HCT116 (cell line): ENCODE data around the gene PDE8A. TPM values are rescaled to one million over a fixed set of nuclear protein-coding genes. Genes with fewer than 3 reads are reported as not detected.

Experiments
- ATAC-seq: fragments of 200-7000 bp; cut with Tn5 transposase; 2 replicates; pipeline ENCODE4 v1.9.1; 2020; ENCODE audit warnings: mild to moderate bottlenecking, moderate library complexity
- BruUV-seq: library from RNA; stranded (reverse); fragments of 400-500 nt; replicated peaks from 2 replicates; lab custom pipeline; 2021; lab: Mats Ljungman, UMichigan
- CTCF ChIA-PET: fragments of 300-600 bp; sonication (Branson Sonifier 250); formaldehyde crosslinking; loops from one replicate; lab custom pipeline; 2021; ENCODE audit warnings: antibody characterized with exemption; lab: Charles Lee
- POLR2A ChIA-PET: fragments of 300-600, 350-600 bp; sonication (Branson Sonifier 250); formaldehyde crosslinking; loops from one replicate; lab custom pipeline; 2021; ENCODE audit warnings: antibody characterized with exemption; lab: Charles Lee
- RAD21 ChIA-PET, 2 experiments: fragments of 300-600 bp; sonication (Branson Sonifier 250); formaldehyde crosslinking; loops; one replicate each; lab custom pipeline; 2023; ENCODE audit warnings: low total read pairs in 2 of 2; ENCODE audit not compliant: uncharacterized antibody in 2 of 2, unreplicated experiment in 2 of 2, low non-redundant PET in 1 of 2; lab: Charles Lee
- DNase-seq: peaks from one replicate; pipeline ENCODE4 v3.0.0-alpha.2; 2010; ENCODE audit warnings: low read depth, low spot score
- H2AFZ ChIP-seq: fragments of 200-600 bp; shearing (Covaris generic), sonication (generic); 2 replicates; pipeline ENCODE4 v1.6.1; 2017; ENCODE audit warnings: low read depth, mixed run types, mixed read lengths, antibody characterized with exemption, low read length; ENCODE audit not compliant: poor library complexity, severe bottlenecking
- H3K27ac ChIP-seq: 2 replicates; pipeline ENCODE4 v1.5.1; 2012; ENCODE audit warnings: low read depth, low read length
- H3K27me3 ChIP-seq: fragments of 200-600 bp; sonication (generic); 2 replicates; pipeline ENCODE4 v1.6.1; 2016; ENCODE audit warnings: mixed run types, low read length, mixed read lengths; ENCODE audit not compliant: insufficient read depth
- H3K36me3 ChIP-seq, 2 experiments: fragments of 200-500 bp in 1 of 2; fragments of 200-600 bp in 1 of 2; sonication (Bioruptor generic) in 1 of 2; sonication (generic) in 1 of 2; 2 replicates each; pipeline versions ENCODE4 v1.5.1 to v1.6.1; 2014 to 2016; ENCODE audit warnings: low read length in 2 of 2, inconsistent platforms in 1 of 2, mixed read lengths in 1 of 2, mixed run types in 1 of 2; ENCODE audit not compliant: insufficient read depth in 2 of 2, control insufficient read depth in 1 of 2
- H3K4me1 ChIP-seq, 2 experiments: fragments of 200-600 bp in 1 of 2; sonication (generic) in 1 of 2; 2 replicates each; pipeline versions ENCODE4 v1.5.1 to v1.6.1; 2012 to 2017; ENCODE audit warnings: low read length in 2 of 2, inconsistent platforms in 1 of 2, mild to moderate bottlenecking in 1 of 2, mixed read lengths in 1 of 2, mixed run types in 1 of 2, moderate library complexity in 1 of 2; ENCODE audit not compliant: insufficient read depth in 2 of 2, control insufficient read depth in 1 of 2
- H3K4me2 ChIP-seq: fragments of 200-600 bp; sonication (generic); 2 replicates; pipeline ENCODE4 v1.6.1; 2017; ENCODE audit warnings: mixed run types, low read length, mixed read lengths
- H3K4me3 ChIP-seq, 2 experiments: fragments of 200-600 bp in 1 of 2; sonication (generic) in 1 of 2; replicated peaks in 1 of 2; 2 replicates each; pipeline ENCODE4 v1.5.1; 2011 to 2016; ENCODE audit warnings: low read length in 2 of 2, control low read depth in 1 of 2, low read depth in 1 of 2, mild to moderate bottlenecking in 1 of 2, mixed read lengths in 1 of 2, mixed run types in 1 of 2
- H3K79me2 ChIP-seq: fragments of 200-600 bp; sonication (generic); 2 replicates; pipeline ENCODE4 v1.6.1; 2017; ENCODE audit warnings: mild to moderate bottlenecking, mixed run types, low read length, moderate library complexity, mixed read lengths; ENCODE audit not compliant: insufficient read depth
- H3K9ac ChIP-seq: fragments of 200-600 bp; sonication (generic); 2 replicates; pipeline ENCODE4 v1.6.1; 2016; ENCODE audit warnings: low read length, mixed read lengths
- H3K9me2 ChIP-seq: fragments of 200-600 bp; sonication (generic), shearing (Covaris generic); 2 replicates; pipeline ENCODE4 v1.6.1; 2017; ENCODE audit warnings: mixed run types, mild to moderate bottlenecking, moderate library complexity; ENCODE audit not compliant: insufficient read depth
- H3K9me3 ChIP-seq, 2 experiments: fragments of 200-500 bp in 1 of 2; fragments of 200-600 bp in 1 of 2; sonication (Bioruptor generic) in 1 of 2; sonication (generic) in 1 of 2; 2 replicates each; pipeline ENCODE4 v1.6.1; 2014 to 2017; ENCODE audit warnings: low read length in 2 of 2, mixed read lengths in 2 of 2, inconsistent platforms in 1 of 2, low read depth in 1 of 2, mild to moderate bottlenecking in 1 of 2, mixed run types in 1 of 2, moderate library complexity in 1 of 2; ENCODE audit not compliant: control insufficient read depth in 1 of 2, insufficient read depth in 1 of 2
- H4K20me1 ChIP-seq: fragments of 200-600 bp; sonication (generic), shearing (Covaris generic); 2 replicates; pipeline ENCODE4 v1.6.1; 2017; ENCODE audit warnings: mixed run types, mild to moderate bottlenecking, moderate library complexity; ENCODE audit not compliant: insufficient read depth
- ATF3 ChIP-seq: IDR thresholded peaks from 2 replicates; pipeline ENCODE4 v1.6.1; 2012
- CEBPB ChIP-seq: IDR thresholded peaks from 2 replicates; pipeline ENCODE4 v1.6.1; 2012; ENCODE audit warnings: low read depth
- CTCF ChIP-seq, 3 experiments: fragments of 200-600 bp in 1 of 3; sonication (generic) in 1 of 3; IDR thresholded peaks in 2 of 3; conservative IDR thresholded peaks in 1 of 3; 2 replicates each; pipeline ENCODE4 v1.5.1; 2012 to 2017; ENCODE audit warnings: low read depth in 2 of 3, low read length in 2 of 3, antibody characterized with exemption in 1 of 3, borderline replicate concordance in 1 of 3, control low read depth in 1 of 3, mild to moderate bottlenecking in 1 of 3, mixed read lengths in 1 of 3, mixed run types in 1 of 3, moderate library complexity in 1 of 3; ENCODE audit not compliant: insufficient read depth in 1 of 3
- ELF1 ChIP-seq: IDR thresholded peaks from 2 replicates; pipeline ENCODE4 v1.6.1; 2012; ENCODE audit warnings: low read depth, borderline replicate concordance
- EZH2phosphoT487 ChIP-seq: fragments of 200-600 bp; IDR thresholded peaks from 2 replicates; pipeline ENCODE4 v1.6.1; 2018; ENCODE audit warnings: antibody characterized with exemption, borderline replicate concordance
- FOSL1 ChIP-seq: IDR thresholded peaks from 2 replicates; pipeline ENCODE4 v1.6.1; 2012; ENCODE audit warnings: low read depth
- JUND ChIP-seq: IDR thresholded peaks from 2 replicates; pipeline ENCODE4 v1.6.1; 2012
- MAX ChIP-seq: IDR thresholded peaks from 2 replicates; pipeline ENCODE4 v1.6.1; 2012
- POLR2A ChIP-seq: IDR thresholded peaks from 2 replicates; pipeline ENCODE4 v1.7.0; 2011; ENCODE audit warnings: borderline replicate concordance; ENCODE audit not compliant: insufficient read depth, insufficient read length; ENCODE audit errors: extremely low read depth
- POLR2AphosphoS5 ChIP-seq: IDR thresholded peaks from 2 replicates; pipeline ENCODE4 v1.6.1; 2011; ENCODE audit warnings: mild to moderate bottlenecking, low read depth, low read length, moderate library complexity
- RAD21 ChIP-seq: IDR thresholded peaks from 2 replicates; pipeline ENCODE4 v1.6.1; 2012; ENCODE audit warnings: low read depth, mild to moderate bottlenecking
- SIN3A ChIP-seq: IDR thresholded peaks from 2 replicates; pipeline ENCODE4 v1.6.1; 2012; ENCODE audit warnings: low read depth
- SP1 ChIP-seq: IDR thresholded peaks from 2 replicates; pipeline ENCODE4 v1.6.1; 2012; ENCODE audit warnings: low read depth
- SRF ChIP-seq: IDR thresholded peaks from 2 replicates; pipeline ENCODE4 v1.6.1; 2012; ENCODE audit warnings: low read depth
- TCF7L2 ChIP-seq: IDR thresholded peaks from 2 replicates; pipeline ENCODE4 v1.7.0; 2011; ENCODE audit warnings: borderline replicate concordance, inconsistent platforms; ENCODE audit not compliant: insufficient read depth, insufficient read length; ENCODE audit errors: extremely low read depth
- YY1 ChIP-seq: IDR thresholded peaks from 2 replicates; pipeline ENCODE4 v1.6.1; 2011; ENCODE audit warnings: low read length, low read depth, moderate library complexity, mild to moderate bottlenecking; ENCODE audit not compliant: insufficient replicate concordance; ENCODE audit errors: extremely low read depth
- ZFX ChIP-seq: fragments of 450-650 bp; IDR thresholded peaks from 2 replicates; pipeline ENCODE4 v1.6.1; 2017
- ZNF274 ChIP-seq: fragments of 200-500 bp; sonication (Bioruptor generic); IDR thresholded peaks from 2 replicates; pipeline ENCODE4 v1.6.1; 2014; ENCODE audit warnings: mild to moderate bottlenecking, low read depth, low read length, inconsistent platforms
- intact Hi-C: fragments of 100-400 bp; cut with micrococcal nuclease; formaldehyde crosslinking; loops from 2 replicates; pipeline ENCODE4 v1.10.0; 2022
- total RNA-seq: library from RNA; stranded (reverse); gene quantifications from one replicate; pipeline ENCODE4 v1.2.1, GENCODE V29; 2021; ENCODE audit not compliant: unreplicated experiment
- TF ChIP-seq, protein P1 (sequence below): IDR thresholded peaks from 2 replicates; pipeline ENCODE4 v1.6.1; 2011; ENCODE audit warnings: mild to moderate bottlenecking, low read length, moderate library complexity; ENCODE audit not compliant: insufficient replicate concordance; ENCODE audit errors: extremely low read depth

PDE8A gene
- total RNA-seq, 1 experiment from 2014 or later = 37.8 TPM

DNA sequence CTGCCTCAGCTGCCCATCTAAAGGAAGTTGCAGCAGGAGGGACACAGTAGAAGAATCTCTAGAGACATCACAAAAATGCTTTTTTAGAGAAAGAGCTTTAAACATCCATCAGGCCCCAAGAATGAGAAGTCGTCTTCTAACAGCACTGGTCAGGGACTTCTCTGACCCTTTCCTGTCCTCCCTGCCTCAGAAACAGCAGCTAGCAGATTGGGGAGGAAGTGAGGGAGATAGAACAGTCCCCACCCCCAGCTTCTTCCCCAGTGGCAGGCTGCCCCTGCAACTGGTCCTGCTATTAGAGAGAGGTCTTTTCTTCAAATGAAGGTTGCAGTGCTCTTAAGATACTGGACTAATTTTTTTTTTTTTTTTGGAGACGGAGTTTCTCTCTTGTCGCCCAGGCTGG lies 55.1 kb downstream of the PDE8A start (continued):
- TF ChIP-seq, protein P1, sequence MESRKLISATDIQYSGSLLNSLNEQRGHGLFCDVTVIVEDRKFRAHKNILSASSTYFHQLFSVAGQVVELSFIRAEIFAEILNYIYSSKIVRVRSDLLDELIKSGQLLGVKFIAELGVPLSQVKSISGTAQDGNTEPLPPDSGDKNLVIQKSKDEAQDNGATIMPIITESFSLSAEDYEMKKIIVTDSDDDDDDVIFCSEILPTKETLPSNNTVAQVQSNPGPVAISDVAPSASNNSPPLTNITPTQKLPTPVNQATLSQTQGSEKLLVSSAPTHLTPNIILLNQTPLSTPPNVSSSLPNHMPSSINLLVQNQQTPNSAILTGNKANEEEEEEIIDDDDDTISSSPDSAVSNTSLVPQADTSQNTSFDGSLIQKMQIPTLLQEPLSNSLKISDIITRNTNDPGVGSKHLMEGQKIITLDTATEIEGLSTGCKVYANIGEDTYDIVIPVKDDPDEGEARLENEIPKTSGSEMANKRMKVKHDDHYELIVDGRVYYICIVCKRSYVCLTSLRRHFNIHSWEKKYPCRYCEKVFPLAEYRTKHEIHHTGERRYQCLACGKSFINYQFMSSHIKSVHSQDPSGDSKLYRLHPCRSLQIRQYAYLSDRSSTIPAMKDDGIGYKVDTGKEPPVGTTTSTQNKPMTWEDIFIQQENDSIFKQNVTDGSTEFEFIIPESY = no peak
- TF ChIP-seq SIN3A = no peak
- TF ChIP-seq POLR2A = no peak
- TF ChIP-seq MAX = no peak
- TF ChIP-seq, all 23 proteins: peak for 0

GRCh38 chr15:85037641-85038040 lies 56.0 kb downstream of the PDE8A start:
- no peak overlapping the region for H3K27ac ChIP-seq
- no peaks in the 10 kb centered on the region for H3K9me2 ChIP-seq
- H3K4me1 ChIP-seq = no peaks in the 10 kb centered on the region
- no peaks in the 10 kb centered on the region for H3K27me3 ChIP-seq
- peaks cover 63% of the 10 kb centered on the region for H3K79me2 ChIP-seq
- no peaks in the 10 kb centered on the region for H3K36me3 ChIP-seq
- no peak for TF ChIP-seq SRF
- TF ChIP-seq RAD21 = no peak
- no peak for TF ChIP-seq CEBPB
- TF ChIP-seq POLR2A = no peak
- no peak for TF ChIP-seq CTCF (IDR thresholded peaks at IDR 0.05 in 2 of 3, conservative IDR thresholded peaks at IDR 0.05 in 1 of 3; ENCODE audit: borderline replicate concordance in 1 of 3, insufficient read depth in 1 of 3, low read depth in 2 of 3, low read length in 2 of 3)
- no peak for TF ChIP-seq EZH2phosphoT487
- no peak for TF ChIP-seq YY1
- no peak for TF ChIP-seq ZNF274
- TF ChIP-seq JUND = no peak
- TF ChIP-seq SIN3A = no peak
- TF ChIP-seq ZFX = no peak
- no peak for TF ChIP-seq ATF3
- TF ChIP-seq MAX = no peak
- TF ChIP-seq TCF7L2 = no peak
- TF ChIP-seq SP1 = no peak
- no peak for TF ChIP-seq POLR2AphosphoS5
- no peak for TF ChIP-seq ELF1
- TF ChIP-seq FOSL1 = no peak
- no peaks in the 10 kb centered on the region for H3K9me3 ChIP-seq
- ATAC-seq = no peak
- intact Hi-C loops = no loop called here
- no TSS peak for BruUV-seq
- ChIA-PET CTCF (interaction anchor here (1.9 kb wide), 1 partner anchor 9 kb away, joined by 6 read pairs; no protein-coding TSS in a partner anchor), RAD21 (no interaction called here), POLR2A (no interaction called here)
- no peak overlapping the region for H3K4me2 ChIP-seq
- H4K20me1 ChIP-seq = no peaks in the 10 kb centered on the region
- no peak overlapping the region for H2AFZ ChIP-seq
- DNase-seq = no peak
- no peak overlapping the region for H3K9ac ChIP-seq
- H3K4me3 ChIP-seq = no peak overlapping the region
